K562 (cell line): ENCODE measurements around the gene BAIAP3. TPM values are rescaled to one million over a fixed set of nuclear protein-coding genes. Genes with fewer than 3 reads are reported as not detected.

Experiments used
- ATAC-seq: fragments of 200-7000 bp; cut with Tn5 transposase; 3 replicates; pipeline ENCODE4 v1.9.1; 2020; ENCODE audit warnings: moderate library complexity
- BruUV-seq: library from RNA; stranded (reverse); fragments of 400-500 nt; replicated peaks from 2 replicates; lab custom pipeline; 2021; lab: Mats Ljungman, UMichigan
- CTCF ChIA-PET: fragments of 300-600 bp; formaldehyde crosslinking; extraction: SDS; loops from one replicate; lab custom pipeline; 2021; ENCODE audit warnings: low intra/inter-chr PET ratio; lab: Yijun Ruan, JAX
- POLR2A ChIA-PET: fragments of 300-600, 350-650 bp; sonication (Branson Sonifier 250); formaldehyde crosslinking; extraction: SDS; loops from one replicate; lab custom pipeline; 2021; ENCODE audit warnings: antibody characterized with exemption, inconsistent platforms; lab: Yijun Ruan, JAX
- DNase-seq, 4 experiments: peaks; one replicate each; pipeline versions ENCODE4 v3.0.0 to v3.0.0-alpha.2; 2011 to 2018; ENCODE audit warnings: low spot score in 3 of 4, mixed read lengths in 3 of 4; ENCODE audit errors: extremely low read depth in 1 of 4
- FAIRE-seq: peaks from 2 replicates; lab custom pipeline; 2011; peaks lifted over from hg19 to GRCh38; lab: Jason Lieb, UNC
- H2AFZ ChIP-seq: 2 replicates; pipeline ENCODE4 v1.6.0; 2011; ENCODE audit warnings: low read depth, low read length, control low read depth, inconsistent platforms
- H3K27ac ChIP-seq: fragments of 200-600 bp; 3 replicates; pipeline ENCODE4 v1.8.0; 2011; ENCODE audit warnings: low read depth, mild to moderate bottlenecking, control low read depth, inconsistent platforms, low read length, moderate library complexity, mixed read lengths; ENCODE audit errors: extremely low read depth
- H3K27me3 ChIP-seq, 2 experiments: fragments of 300-600 bp in 1 of 2; 2 replicates in 1 of 2; 3 replicates in 1 of 2; pipeline versions ENCODE4 v1.6.0 to v1.8.0; 2011; ENCODE audit warnings: inconsistent platforms in 2 of 2, low read length in 2 of 2, mild to moderate bottlenecking in 1 of 2, mixed read lengths in 1 of 2, moderate library complexity in 1 of 2; ENCODE audit not compliant: control insufficient read depth in 2 of 2, insufficient read depth in 2 of 2
- H3K36me3 ChIP-seq: fragments of 300-600 bp; 3 replicates; pipeline ENCODE4 v1.8.0; 2011; ENCODE audit warnings: mild to moderate bottlenecking, low read length, inconsistent platforms; ENCODE audit not compliant: control insufficient read depth, insufficient read depth
- H3K4me1 ChIP-seq, 2 experiments: fragments of 200-600 bp in 1 of 2; replicated peaks in 1 of 2; 2 replicates in 1 of 2; 3 replicates in 1 of 2; pipeline versions ENCODE4 v1.5.1 to v1.8.0; 2011; ENCODE audit warnings: inconsistent platforms in 2 of 2, low read length in 2 of 2, mild to moderate bottlenecking in 1 of 2, mixed read lengths in 1 of 2, moderate library complexity in 1 of 2; ENCODE audit not compliant: control insufficient read depth in 2 of 2, insufficient read depth in 2 of 2
- H3K4me2 ChIP-seq: 2 replicates; pipeline ENCODE4 v1.6.1; 2011; ENCODE audit warnings: low read length, control low read depth, inconsistent platforms, mixed read lengths; ENCODE audit not compliant: insufficient read depth
- H3K4me3 ChIP-seq: fragments of 200-600 bp; sonication (generic), shearing (Covaris generic); 2 replicates; pipeline ENCODE4 v1.5.1; 2016; ENCODE audit warnings: control low read depth, inconsistent platforms
- H3K79me2 ChIP-seq: fragments of 200-600 bp; 3 replicates; pipeline ENCODE4 v1.8.0; 2011; ENCODE audit warnings: low read length, inconsistent platforms; ENCODE audit not compliant: control insufficient read depth, insufficient read depth
- H3K9ac ChIP-seq, 2 experiments: 2 replicates each; pipeline versions ENCODE4 v1.6.0 to v1.6.1; 2011; ENCODE audit warnings: low read depth in 2 of 2, low read length in 2 of 2, control low read depth in 1 of 2, inconsistent platforms in 1 of 2, mild to moderate bottlenecking in 1 of 2, mixed read lengths in 1 of 2; ENCODE audit not compliant: insufficient read depth in 1 of 2
- H3K9me1 ChIP-seq: one replicate; pipeline ENCODE4 v1.6.0; 2011; ENCODE audit warnings: inconsistent platforms, mild to moderate bottlenecking, low read length, moderate library complexity; ENCODE audit not compliant: control insufficient read depth, insufficient read depth
- H3K9me3 ChIP-seq: replicated peaks from 2 replicates; pipeline ENCODE4 v1.5.1; 2011; ENCODE audit warnings: low read depth, low read length, inconsistent platforms; ENCODE audit not compliant: control insufficient read depth, insufficient read depth
- H4K20me1 ChIP-seq: replicated peaks from 2 replicates; pipeline ENCODE4 v1.6.1; 2011; ENCODE audit warnings: low read length, inconsistent platforms, mixed read lengths; ENCODE audit not compliant: control insufficient read depth, insufficient read depth
- CHCHD3 ChIP-seq: fragments of 250-450 bp; sonication (Bioruptor Pico); IDR thresholded peaks from 2 replicates; pipeline ENCODE4 v2.1.2; 2022; ENCODE audit warnings: mild to moderate bottlenecking
- HDAC1 ChIP-seq, 2 experiments: fragments of 450-650 bp; IDR thresholded peaks; 2 replicates each; pipeline ENCODE4 v1.6.1; 2016 to 2017; ENCODE audit warnings: inconsistent platforms in 1 of 2, mild to moderate bottlenecking in 1 of 2, moderate library complexity in 1 of 2
- HDAC3 ChIP-seq: fragments of 450-650 bp; IDR thresholded peaks from 2 replicates; pipeline ENCODE4 v1.6.1; 2018; ENCODE audit warnings: borderline replicate concordance, mild to moderate bottlenecking, moderate library complexity; ENCODE audit not compliant: partially characterized antibody
- HEY1 ChIP-seq: fragments of 250-450 bp; sonication (Bioruptor Pico); IDR thresholded peaks from 2 replicates; pipeline ENCODE4 v1.5.0; 2020; ENCODE audit warnings: mild to moderate bottlenecking, moderate library complexity, borderline replicate concordance
- JUN ChIP-seq, 2 experiments: sonication (generic) in 1 of 2; formaldehyde crosslinking in 1 of 2; IDR thresholded peaks; 2 replicates each; pipeline versions ENCODE4 v1.6.1 to v1.8.0; 2012 to 2022; ENCODE audit warnings: borderline replicate concordance in 2 of 2, mild to moderate bottlenecking in 2 of 2, improper control_type of control experiment in 1 of 2, low read depth in 1 of 2, low read length in 1 of 2, missing genetic modification reagents in 1 of 2
- JUND ChIP-seq, 2 experiments: IDR thresholded peaks; 2 replicates in 1 of 2; 3 replicates in 1 of 2; pipeline ENCODE4 v1.6.1; 2011; ENCODE audit warnings: borderline replicate concordance in 2 of 2, low read depth in 2 of 2, low read length in 2 of 2, improper control_type of control experiment in 1 of 2, missing biosample characterization in 1 of 2, missing genetic modification characterization in 1 of 2, missing genetic modification reagents in 1 of 2
- MEF2A ChIP-seq: IDR thresholded peaks from 2 replicates; pipeline ENCODE4 v1.6.1; 2011; ENCODE audit warnings: low read depth, mild to moderate bottlenecking, low read length, moderate library complexity; ENCODE audit not compliant: control insufficient read depth
- NR2C1 ChIP-seq, 2 experiments: fragments of 450-650 bp; IDR thresholded peaks; 2 replicates each; pipeline ENCODE4 v1.6.1; 2017; ENCODE audit warnings: mild to moderate bottlenecking in 2 of 2, antibody characterized with exemption in 1 of 2, inconsistent platforms in 1 of 2, missing compliant biosample characterization in 1 of 2, missing genetic modification characterization in 1 of 2
- SIN3A ChIP-seq, 2 experiments: fragments of 150-350 bp in 1 of 2; IDR thresholded peaks; 2 replicates each; pipeline ENCODE4 v1.6.1; 2011 to 2016; ENCODE audit warnings: borderline replicate concordance in 2 of 2, low read depth in 2 of 2, low read length in 2 of 2, mild to moderate bottlenecking in 2 of 2, moderate library complexity in 2 of 2; ENCODE audit not compliant: control insufficient read depth in 1 of 2
- STAG1 ChIP-seq: sonication (generic); formaldehyde crosslinking; IDR thresholded peaks from 2 replicates; pipeline ENCODE4 v1.5.0; 2020; ENCODE audit warnings: missing genetic modification reagents, borderline replicate concordance
- ZNF175 ChIP-seq: fragments of 200-800 bp; sonication (Bioruptor generic); IDR thresholded peaks from 2 replicates; pipeline ENCODE4 v1.6.1; 2016; ENCODE audit warnings: low read depth, mild to moderate bottlenecking, missing genetic modification characterization, missing compliant biosample characterization
- ZNF239 ChIP-seq: fragments of 250-450 bp; sonication (Bioruptor Pico); IDR thresholded peaks from 2 replicates; pipeline ENCODE4 v1.4.0; 2020; ENCODE audit warnings: mild to moderate bottlenecking
- ZNF707 ChIP-seq: fragments of 250-450 bp; sonication (Bioruptor Pico); conservative IDR thresholded peaks from 2 replicates; pipeline ENCODE4 v1.8.0; 2022; ENCODE audit warnings: inconsistent platforms, mild to moderate bottlenecking, moderate library complexity
- ZNF764 ChIP-seq: fragments of 250-450 bp; sonication (Bioruptor Pico); IDR thresholded peaks from 2 replicates; pipeline ENCODE4 v1.4.0; 2020; ENCODE audit warnings: low read depth, mild to moderate bottlenecking, moderate library complexity
- WGBS: fragments of 100-300 bp; shearing (Covaris generic); methylation state at CpG from one replicate; pipeline ENCODE4 v1.1.6; 2016; ENCODE audit warnings: low coverage, mixed read lengths; ENCODE audit not compliant: insufficient coverage; ENCODE audit errors: missing lambda C conversion rate; 5-methylcytosine and 5-hydroxymethylcytosine counted together
- in situ Hi-C: fragments of 300-500 bp; cut with MboI; formaldehyde crosslinking; loops from 4 replicates; pipeline ENCODE4 v1.15.0; 2018; ENCODE audit warnings: inconsistent platforms, mixed read lengths
- intact Hi-C: fragments of 100-400 bp; cut with micrococcal nuclease; formaldehyde crosslinking; loops from 2 replicates; pipeline ENCODE4 v1.14.2; 2022
- polyA plus RNA-seq, 8 experiments: library from polyadenylated mRNA; depleted of rRNA in 4 of 8; stranded (reverse) in 5 of 8; unstranded in 3 of 8; fragments of >200 nt; fragmentation: Nextera tagmentation in 2 of 8; fragmentation: Illumina TruSeq in 1 of 8; extraction: Ambion mirVana in 2 of 8; extraction: Trizol in 1 of 8; gene quantifications; 2 replicates each; pipeline versions ENCODE4 v1.2.1 to v1.2.3, GENCODE V29; 2011 to 2014; ENCODE audit warnings: inconsistent platforms in 1 of 8, missing spikeins in 1 of 8
- total RNA-seq, 7 experiments: library from RNA; depleted of rRNA in 6 of 7; stranded (reverse); fragments of >200 nt in 6 of 7; fragmentation: Illumina TruSeq in 2 of 7; extraction: Trizol in 2 of 7; gene quantifications; 2 replicates each; pipeline versions ENCODE4 v1.2.1 to v1.2.3, GENCODE V29; 2011 to 2021; ENCODE audit warnings: low replicate concordance in 1 of 7
- TF ChIP-seq, protein P1 (sequence below): IDR thresholded peaks from 2 replicates; pipeline ENCODE4 v1.6.1; 2012; ENCODE audit warnings: low read depth, low read length, improper control_type of control experiment, borderline replicate concordance
- TF ChIP-seq, protein P2 (sequence below): sonication (generic); formaldehyde crosslinking; IDR thresholded peaks from 2 replicates; pipeline ENCODE4 v1.8.0; 2022; ENCODE audit warnings: missing genetic modification reagents, mild to moderate bottlenecking, moderate library complexity, borderline replicate concordance

BAIAP3 gene
- total and polyA plus RNA-seq, 9 of the 15 experiments (the other 6 are each of a cell fraction or from before 2014, with no cell fraction given), result 0.03 to 4.5 (median 0.57) TPM; not detected in 1

DNA sequence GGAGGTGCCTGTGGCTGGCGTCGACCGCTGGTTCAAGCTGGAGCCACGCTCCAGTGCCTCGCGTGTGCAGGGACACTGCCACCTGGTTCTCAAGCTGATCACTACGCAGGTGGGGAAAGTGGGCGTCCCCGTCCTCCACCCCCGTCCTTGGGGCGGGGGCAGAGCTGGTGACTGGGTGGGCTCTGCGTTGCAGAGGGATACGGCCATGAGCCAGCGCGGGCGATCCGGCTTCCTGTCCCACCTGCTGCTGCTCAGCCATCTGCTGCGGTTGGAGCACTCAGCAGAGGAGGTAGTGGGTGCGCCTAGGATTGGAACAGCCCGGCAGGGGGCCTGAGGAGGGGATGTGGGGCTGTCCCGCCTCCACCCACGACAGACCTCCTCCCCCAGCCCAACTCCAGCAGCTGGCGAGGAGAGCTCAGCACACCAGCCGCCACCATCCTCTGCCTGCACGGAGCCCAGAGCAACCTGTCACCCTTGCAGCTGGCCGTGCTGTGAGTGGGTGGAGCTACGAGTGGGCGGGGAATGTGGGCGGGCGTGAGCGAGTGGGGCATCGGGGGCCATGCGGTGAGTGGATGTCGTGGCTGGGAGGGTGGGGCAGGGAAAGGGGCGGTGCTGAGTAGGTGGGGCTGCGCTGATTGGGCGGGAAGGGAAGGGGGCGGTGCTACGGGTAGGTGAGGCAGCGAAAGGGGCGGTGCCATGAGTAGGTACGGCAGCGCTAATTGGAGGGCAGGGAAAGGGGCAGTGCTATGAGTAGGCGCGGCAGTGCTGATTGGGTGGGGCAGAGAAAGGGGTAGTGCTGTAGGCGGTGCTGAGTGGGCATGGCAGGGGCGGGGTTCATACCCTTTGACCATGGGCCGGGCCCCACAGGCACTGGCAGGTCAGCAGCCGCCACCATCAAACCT is 9.3 kb downstream of the BAIAP3 start:
- Histone ChIP-seq H3K27me3 (no peaks in the 10 kb centered on the region), H3K4me3 (no peak overlapping the region), H3K9ac (peak overlapping the region in 1 of 2 experiments; percentile 76; a peak in 2 of 4 replicates), H3K9me1 (no peaks in the 10 kb centered on the region), H3K79me2 (no peaks in the 10 kb centered on the region), H2AFZ (no peak overlapping the region), H3K4me1 (peaks cover 6 to 89% of the 10 kb centered on the region in 2 experiments), H3K27ac (no peak overlapping the region), H3K36me3 (no peaks in the 10 kb centered on the region), H4K20me1 (peaks cover 14% of the 10 kb centered on the region), H3K4me2 (peak overlapping the region; percentile 65), H3K9me3 (no peaks in the 10 kb centered on the region)
- no TSS peak for BruUV-seq
- CTCF ChIA-PET, result no interaction called here
- WGBS, result under 1% methylated on average over 34 of the region's 49 CpGs
- intact Hi-C loops, result loop anchor here (10.0 kb wide), 1 partner anchor 48 kb away; no protein-coding TSS in a partner anchor
- ATAC-seq (peak; percentile 98), FAIRE-seq (peak; percentile 100), DNase-seq (peak; percentile 98 to 100 (median 100))
- POLR2A ChIA-PET, result interaction anchor here (0.6 to 3.0 kb wide), 6 partner anchors 11 to 44 kb away, joined by 3 to 21 read pairs (median 3); no protein-coding TSS in a partner anchor
- in situ Hi-C loops, result no loop called here
- TF ChIP-seq JUND (IDR thresholded peaks at IDR 0.05; ENCODE audit: borderline replicate concordance, low read depth, low read length) (peak; percentile 12; the same call in 1 of the 2 replicates), JUND (tag; IDR thresholded peaks at IDR 0.05; ENCODE audit: borderline replicate concordance, low read depth, low read length) (no peak), ZNF707 (CRISPR knock-in tag) (no peak), HEY1 (CRISPR knock-in tag) (no peak), SIN3A (IDR thresholded peaks at IDR 0.05; ENCODE audit: borderline replicate concordance in 2 of 2, control insufficient read depth in 1 of 2, low read depth in 2 of 2, low read length in 2 of 2) (peak in 1 of 2 experiments; percentile 59; a peak in 1 of 4 replicates), ZNF764 (CRISPR knock-in tag) (no peak), NR2C1 (IDR thresholded peaks at IDR 0.05) (no peak), NR2C1 (tag; IDR thresholded peaks at IDR 0.05) (no peak), HDAC1 (IDR thresholded peaks at IDR 0.05) (peak in 1 of 2 experiments; percentile 61; a peak in 1 of 4 replicates), CHCHD3 (no peak), MEF2A (no peak), ZNF239 (no peak), ZNF175 (no peak), STAG1 (CRISPR knock-in tag) (no peak), JUN (IDR thresholded peaks at IDR 0.05; ENCODE audit: borderline replicate concordance, low read depth, low read length) (no peak), JUN (CRISPR knock-in tag; IDR thresholded peaks at IDR 0.05; ENCODE audit: borderline replicate concordance) (no peak), HDAC3 (no peak)
- TF ChIP-seq, protein P1, sequence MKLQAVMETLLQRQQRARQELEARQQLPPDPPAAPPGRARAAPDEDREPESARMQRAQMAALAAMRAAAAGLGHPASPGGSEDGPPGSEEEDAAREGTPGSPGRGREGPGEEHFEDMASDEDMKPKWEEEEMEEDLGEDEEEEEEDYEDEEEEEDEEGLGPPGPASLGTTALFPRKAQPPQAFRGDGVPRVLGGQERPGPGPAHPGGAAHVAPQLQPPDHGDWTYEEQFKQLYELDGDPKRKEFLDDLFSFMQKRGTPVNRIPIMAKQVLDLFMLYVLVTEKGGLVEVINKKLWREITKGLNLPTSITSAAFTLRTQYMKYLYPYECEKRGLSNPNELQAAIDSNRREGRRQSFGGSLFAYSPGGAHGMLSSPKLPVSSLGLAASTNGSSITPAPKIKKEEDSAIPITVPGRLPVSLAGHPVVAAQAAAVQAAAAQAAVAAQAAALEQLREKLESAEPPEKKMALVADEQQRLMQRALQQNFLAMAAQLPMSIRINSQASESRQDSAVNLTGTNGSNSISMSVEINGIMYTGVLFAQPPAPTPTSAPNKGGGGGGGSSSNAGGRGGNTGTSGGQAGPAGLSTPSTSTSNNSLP, result no peak
- TF ChIP-seq, protein P2, sequence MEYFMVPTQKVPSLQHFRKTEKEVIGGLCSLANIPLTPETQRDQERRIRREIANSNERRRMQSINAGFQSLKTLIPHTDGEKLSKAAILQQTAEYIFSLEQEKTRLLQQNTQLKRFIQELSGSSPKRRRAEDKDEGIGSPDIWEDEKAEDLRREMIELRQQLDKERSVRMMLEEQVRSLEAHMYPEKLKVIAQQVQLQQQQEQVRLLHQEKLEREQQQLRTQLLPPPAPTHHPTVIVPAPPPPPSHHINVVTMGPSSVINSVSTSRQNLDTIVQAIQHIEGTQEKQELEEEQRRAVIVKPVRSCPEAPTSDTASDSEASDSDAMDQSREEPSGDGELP (CRISPR knock-in tag), result peak; percentile 98
